Prostate gland (tissue), 2 donors: ENCODE measurements around the gene SMG1.

Experiments used
- POLR2A ChIP-seq: fragments of 450-650 bp; IDR thresholded peaks from one replicate; pipeline ENCODE4 v1.6.1; 2016; ENCODE audit warnings: antibody characterized with exemption, mild to moderate bottlenecking
- POLR2AphosphoS5 ChIP-seq: sonication (generic); formaldehyde crosslinking; IDR thresholded peaks from one replicate; pipeline ENCODE4 v1.6.1; 2017; ENCODE audit warnings: antibody characterized with exemption
- TF ChIP-seq, protein P1 (sequence below), 4 experiments: fragments of 200-600 bp in 2 of 4; fragments of 450-650 bp in 2 of 4; sonication (generic) in 2 of 4; IDR thresholded peaks; 1 replicate in 3 of 4; 2 replicates in 1 of 4; pipeline ENCODE4 v1.5.1; 2016 to 2019; ENCODE audit warnings: antibody characterized with exemption in 4 of 4, mild to moderate bottlenecking in 2 of 4, moderate library complexity in 2 of 4

DNA sequence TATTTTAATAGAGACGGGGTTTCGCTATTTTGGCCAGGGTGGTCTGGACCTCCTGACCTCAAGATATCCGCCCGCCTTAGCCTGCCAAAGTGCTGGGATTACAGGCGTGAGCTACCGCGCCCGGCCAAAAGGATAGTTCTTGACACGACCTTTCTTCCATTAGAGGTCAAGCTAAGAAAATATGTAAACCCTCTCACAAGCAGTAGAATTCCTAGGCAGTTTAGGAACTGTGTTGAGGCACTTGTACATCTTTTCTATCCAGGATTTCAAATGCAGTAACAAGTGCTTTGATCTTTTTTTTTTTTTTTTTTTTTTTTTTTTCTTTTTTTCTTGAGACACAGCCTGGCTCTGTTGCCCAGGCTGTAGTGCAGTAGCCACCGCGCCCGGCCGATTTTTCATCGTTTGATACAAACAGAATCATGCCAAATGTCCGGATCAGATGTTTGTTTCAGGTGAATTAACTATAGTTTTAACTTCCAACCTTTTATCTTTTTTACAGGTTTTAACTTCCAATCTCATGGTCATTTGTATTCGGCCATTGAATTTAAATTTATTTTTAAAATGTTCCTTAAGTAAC lies 123.4 kb downstream of the SMG1 start:
- TF ChIP-seq POLR2A (no peak), POLR2AphosphoS5 (no peak)
- TF ChIP-seq, protein P1, sequence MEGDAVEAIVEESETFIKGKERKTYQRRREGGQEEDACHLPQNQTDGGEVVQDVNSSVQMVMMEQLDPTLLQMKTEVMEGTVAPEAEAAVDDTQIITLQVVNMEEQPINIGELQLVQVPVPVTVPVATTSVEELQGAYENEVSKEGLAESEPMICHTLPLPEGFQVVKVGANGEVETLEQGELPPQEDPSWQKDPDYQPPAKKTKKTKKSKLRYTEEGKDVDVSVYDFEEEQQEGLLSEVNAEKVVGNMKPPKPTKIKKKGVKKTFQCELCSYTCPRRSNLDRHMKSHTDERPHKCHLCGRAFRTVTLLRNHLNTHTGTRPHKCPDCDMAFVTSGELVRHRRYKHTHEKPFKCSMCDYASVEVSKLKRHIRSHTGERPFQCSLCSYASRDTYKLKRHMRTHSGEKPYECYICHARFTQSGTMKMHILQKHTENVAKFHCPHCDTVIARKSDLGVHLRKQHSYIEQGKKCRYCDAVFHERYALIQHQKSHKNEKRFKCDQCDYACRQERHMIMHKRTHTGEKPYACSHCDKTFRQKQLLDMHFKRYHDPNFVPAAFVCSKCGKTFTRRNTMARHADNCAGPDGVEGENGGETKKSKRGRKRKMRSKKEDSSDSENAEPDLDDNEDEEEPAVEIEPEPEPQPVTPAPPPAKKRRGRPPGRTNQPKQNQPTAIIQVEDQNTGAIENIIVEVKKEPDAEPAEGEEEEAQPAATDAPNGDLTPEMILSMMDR (IDR thresholded peaks at IDR 0.05): no peak
